22Rv1 (cell line): ENCODE results near the gene SH3BP4.

Experiments used
- H3K27ac ChIP-seq: fragments of 450-650 bp; 2 replicates; pipeline ENCODE4 v1.5.1; 2017
- ZFX ChIP-seq: fragments of 450-650 bp; IDR thresholded peaks from 2 replicates; pipeline ENCODE4 v1.6.1; 2017; ENCODE audit warnings: antibody characterized with exemption, borderline replicate concordance
- TF ChIP-seq, protein P1 (sequence below): fragments of 450-650 bp; IDR thresholded peaks from 2 replicates; pipeline ENCODE4 v1.5.1; 2017; ENCODE audit warnings: mild to moderate bottlenecking

The SH3BP4 gene

GRCh38 chr2:235043762-235044500 is 92.1 kb downstream of the SH3BP4 start:
- H3K27ac ChIP-seq: no peak overlapping the region
- no peak for TF ChIP-seq ZFX
- TF ChIP-seq, protein P1, sequence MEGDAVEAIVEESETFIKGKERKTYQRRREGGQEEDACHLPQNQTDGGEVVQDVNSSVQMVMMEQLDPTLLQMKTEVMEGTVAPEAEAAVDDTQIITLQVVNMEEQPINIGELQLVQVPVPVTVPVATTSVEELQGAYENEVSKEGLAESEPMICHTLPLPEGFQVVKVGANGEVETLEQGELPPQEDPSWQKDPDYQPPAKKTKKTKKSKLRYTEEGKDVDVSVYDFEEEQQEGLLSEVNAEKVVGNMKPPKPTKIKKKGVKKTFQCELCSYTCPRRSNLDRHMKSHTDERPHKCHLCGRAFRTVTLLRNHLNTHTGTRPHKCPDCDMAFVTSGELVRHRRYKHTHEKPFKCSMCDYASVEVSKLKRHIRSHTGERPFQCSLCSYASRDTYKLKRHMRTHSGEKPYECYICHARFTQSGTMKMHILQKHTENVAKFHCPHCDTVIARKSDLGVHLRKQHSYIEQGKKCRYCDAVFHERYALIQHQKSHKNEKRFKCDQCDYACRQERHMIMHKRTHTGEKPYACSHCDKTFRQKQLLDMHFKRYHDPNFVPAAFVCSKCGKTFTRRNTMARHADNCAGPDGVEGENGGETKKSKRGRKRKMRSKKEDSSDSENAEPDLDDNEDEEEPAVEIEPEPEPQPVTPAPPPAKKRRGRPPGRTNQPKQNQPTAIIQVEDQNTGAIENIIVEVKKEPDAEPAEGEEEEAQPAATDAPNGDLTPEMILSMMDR: no peak

DNA sequence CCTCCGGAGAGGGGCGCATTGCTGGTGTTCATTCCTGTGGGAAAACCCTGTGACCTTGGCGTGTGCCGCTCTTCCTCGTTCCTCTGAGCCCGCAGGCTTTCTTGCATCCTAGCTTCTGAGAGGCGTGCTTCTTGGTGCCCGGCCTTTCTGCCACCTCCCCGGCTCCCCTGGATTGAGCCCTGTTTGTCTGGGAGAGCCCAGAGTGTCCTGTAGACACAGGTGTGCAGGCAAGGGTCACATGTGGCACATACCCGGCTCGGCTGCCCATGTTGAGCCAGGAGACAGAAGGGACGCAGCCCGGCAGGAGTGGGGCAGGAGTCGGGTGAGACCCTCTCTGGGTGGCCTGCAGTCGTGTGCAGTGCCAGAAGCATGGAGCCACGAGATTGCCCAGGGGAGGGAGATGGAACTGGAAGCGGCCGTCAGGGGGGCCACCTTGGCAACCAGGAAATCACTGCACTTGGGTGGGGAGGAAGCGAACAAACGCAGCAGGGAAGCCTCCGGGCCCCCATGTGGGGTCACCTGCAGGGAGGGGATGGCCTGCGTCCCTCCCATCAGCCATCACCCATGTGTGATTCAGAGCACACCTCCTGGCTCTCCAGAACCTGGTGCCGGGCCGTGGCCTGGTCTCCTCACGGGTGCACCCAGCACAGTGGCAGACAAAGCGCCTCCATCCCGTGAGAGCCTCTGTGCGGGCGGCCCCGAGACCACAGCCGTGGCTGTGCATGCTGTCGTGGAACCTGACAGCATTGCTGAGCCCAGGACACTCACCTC is 92.9 kb downstream of the SH3BP4 start:
- no peak overlapping the region for H3K27ac ChIP-seq
- TF ChIP-seq, protein P1: no peak
- TF ChIP-seq ZFX: no peak

DNA sequence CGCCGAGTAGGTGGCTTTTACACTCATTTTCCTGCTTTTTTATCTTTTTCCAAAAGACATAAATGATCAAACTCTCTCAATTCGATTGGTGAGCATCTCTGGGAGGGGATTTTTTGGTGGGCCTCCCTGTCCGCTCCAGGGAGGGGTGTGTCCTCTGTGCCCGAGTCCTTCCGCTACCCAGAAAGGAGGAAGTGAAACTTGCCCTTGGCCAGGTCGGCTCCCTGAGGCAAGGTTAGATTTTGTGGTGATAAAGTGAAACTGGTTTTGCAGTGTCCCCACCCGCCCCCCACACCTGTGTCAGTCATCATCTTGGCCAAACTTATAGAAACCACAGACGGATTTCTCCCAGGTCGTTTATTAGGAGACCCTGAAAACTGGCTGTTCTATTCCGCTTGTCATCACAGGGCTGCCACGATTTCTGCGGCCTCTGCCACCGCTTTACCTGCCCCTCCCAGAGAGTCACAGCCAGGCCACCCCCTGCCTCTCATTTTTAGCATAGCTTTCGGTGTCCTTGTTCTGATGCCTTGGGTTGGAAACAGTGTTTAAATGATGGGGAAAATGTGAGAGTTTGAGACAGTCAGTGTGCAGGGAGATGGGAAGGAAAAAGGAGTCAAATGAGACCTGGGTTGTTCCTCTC is 93.6 kb downstream of the SH3BP4 start:
- no peak overlapping the region for H3K27ac ChIP-seq
- TF ChIP-seq, protein P1: no peak
- TF ChIP-seq ZFX: no peak

GRCh38 chr2:235045973-235046343 is 94.1 kb downstream of the SH3BP4 start:
- TF ChIP-seq, protein P1: no peak
- no peak for TF ChIP-seq ZFX
- no peak overlapping the region for H3K27ac ChIP-seq

GRCh38 chr2:235046589-235046988 is 94.8 kb downstream of the SH3BP4 start:
- H3K27ac ChIP-seq: no peak overlapping the region
- TF ChIP-seq, protein P1: no peak

- TF ChIP-seq, protein P1: no peak
- TF ChIP-seq ZFX: no peak
- no peak overlapping the region for H3K27ac ChIP-seq
These were observed 95.6 kb downstream of the SH3BP4 start for GRCh38 chr2:235047171-235048160.
